GM12875 (cell line): Measurements from ENCODE around the gene STON2.

ENCODE experiments used
- H3K4me3 ChIP-seq: one replicate; pipeline ENCODE4 v1.5.1; 2011; ENCODE audit warnings: low read depth, low read length, control low read depth
- CTCF ChIP-seq: IDR thresholded peaks from 2 replicates; pipeline ENCODE4 v1.5.1; 2011; ENCODE audit warnings: low read depth, mild to moderate bottlenecking, control low read depth, inconsistent platforms, low read length, moderate library complexity, borderline replicate concordance; ENCODE audit not compliant: insufficient read depth

STON2 gene

GRCh38 chr14:81303258-81303935 is 96.7 kb downstream of the STON2 start:
- TF ChIP-seq CTCF, result no peak
- H3K4me3 ChIP-seq, result no peak overlapping the region

GRCh38 chr14:81302638-81303037 is 97.5 kb downstream of the STON2 start:
- no peak overlapping the region for H3K4me3 ChIP-seq
- no peak for TF ChIP-seq CTCF

- H3K4me3 ChIP-seq, result no peak overlapping the region
- no peak for TF ChIP-seq CTCF
These were observed 98.3 kb downstream of the STON2 start for GRCh38 chr14:81301813-81302212.

- TF ChIP-seq CTCF, result no peak
These were observed 98.8 kb downstream of the STON2 start for GRCh38 chr14:81301371-81301770.

GRCh38 chr14:81298911-81299310 is 101.2 kb downstream of the STON2 start:
- H3K4me3 ChIP-seq, result no peak overlapping the region

More at GRCh38 chr14:81301371-81301770, 98.8 kb downstream of the STON2 start:
- H3K4me3 ChIP-seq, result no peak overlapping the region

GRCh38 chr14:81298122-81298521 is 102.0 kb downstream of the STON2 start:
- TF ChIP-seq CTCF, result no peak
- no peak overlapping the region for H3K4me3 ChIP-seq

More at GRCh38 chr14:81298911-81299310, 101.2 kb downstream of the STON2 start:
- TF ChIP-seq CTCF, result no peak
